Measurements from ENCODE around the gene MICU2.

Gene MICU2

GRCh38 chr13:21541271-21541670, 62.7 kb downstream of the MICU2 start:
- DNase-seq = no peak

DNA sequence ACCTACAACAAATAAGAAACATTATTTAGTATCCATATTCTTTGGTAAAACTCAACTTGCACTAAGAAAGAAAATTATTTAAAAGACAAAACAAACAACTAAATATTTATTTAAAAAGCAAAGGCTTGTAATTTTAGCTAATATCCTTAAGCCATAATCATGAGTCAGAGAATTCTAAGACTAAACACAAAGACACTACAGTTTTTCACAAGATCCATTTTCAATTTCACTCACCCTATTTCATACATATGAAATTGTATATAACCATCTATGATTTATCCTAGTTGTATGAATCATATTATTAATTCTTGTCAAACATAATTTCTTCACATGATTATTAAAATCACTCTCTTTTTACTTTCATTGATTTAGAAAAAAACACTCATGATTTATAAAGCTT, 64.3 kb downstream of the MICU2 start:
- no peak for DNase-seq

DNA sequence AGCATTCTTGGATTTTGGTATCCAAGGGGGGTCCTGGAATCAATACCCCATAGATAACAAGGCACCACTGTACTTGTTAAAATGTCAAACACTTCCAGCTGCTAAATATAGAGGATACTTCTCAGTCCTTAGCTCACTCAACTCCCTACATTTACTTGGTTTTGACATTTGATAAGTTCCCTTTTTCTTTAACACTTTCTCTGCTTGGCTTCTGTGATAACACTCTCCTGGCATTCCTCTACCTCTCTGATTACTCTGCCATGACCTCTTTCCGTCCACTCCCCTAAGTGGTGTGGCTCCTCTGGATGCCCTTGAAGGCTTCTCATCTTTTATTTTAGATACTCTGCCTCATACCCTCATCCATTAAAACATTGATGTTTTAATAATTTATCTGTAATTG, 65.2 kb downstream of the MICU2 start:
- no peak for DNase-seq

DNA sequence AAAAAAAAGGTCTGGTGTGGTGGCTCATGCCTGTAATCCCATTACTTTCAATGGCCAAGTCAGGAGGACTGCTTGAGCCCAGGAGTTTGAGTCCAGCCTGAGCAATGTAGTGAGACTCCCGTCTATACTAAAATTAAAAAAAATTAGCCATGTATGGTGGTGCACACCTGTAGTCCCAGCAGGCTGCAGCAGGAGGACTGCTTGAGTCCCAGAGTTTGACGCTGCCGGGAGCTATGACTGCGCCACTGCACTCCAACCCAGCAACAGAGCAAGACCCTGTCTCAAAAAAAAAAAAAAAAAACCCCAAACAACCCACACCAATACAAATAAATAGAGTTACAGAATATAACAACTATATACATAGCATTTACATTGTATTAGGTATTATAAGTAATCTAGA, 65.7 kb downstream of the MICU2 start:
- no peak for DNase-seq

DNA sequence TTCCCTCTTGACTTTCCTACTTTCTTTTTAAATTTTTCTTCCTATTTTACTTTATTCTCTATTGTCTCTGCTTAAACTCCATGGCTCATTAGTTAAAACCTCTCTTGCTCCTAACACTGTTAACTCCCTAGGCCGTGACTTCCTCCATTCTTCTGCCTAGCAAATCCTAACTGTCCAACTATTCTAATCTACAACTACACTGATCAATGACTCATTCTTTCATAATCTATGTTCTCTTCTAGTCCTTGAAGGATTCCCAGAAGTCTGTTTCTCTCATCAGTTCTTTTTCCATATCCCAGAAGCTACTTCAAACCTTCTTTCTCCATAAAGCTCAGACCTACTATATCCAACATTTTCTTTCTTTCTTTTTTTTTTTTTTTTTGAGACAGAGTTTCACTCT, 66.9 kb downstream of the MICU2 start:
- no peak for DNase-seq

GRCh38 chr13:21534760-21535159, 69.2 kb downstream of the MICU2 start:
- no peak for DNase-seq

DNA sequence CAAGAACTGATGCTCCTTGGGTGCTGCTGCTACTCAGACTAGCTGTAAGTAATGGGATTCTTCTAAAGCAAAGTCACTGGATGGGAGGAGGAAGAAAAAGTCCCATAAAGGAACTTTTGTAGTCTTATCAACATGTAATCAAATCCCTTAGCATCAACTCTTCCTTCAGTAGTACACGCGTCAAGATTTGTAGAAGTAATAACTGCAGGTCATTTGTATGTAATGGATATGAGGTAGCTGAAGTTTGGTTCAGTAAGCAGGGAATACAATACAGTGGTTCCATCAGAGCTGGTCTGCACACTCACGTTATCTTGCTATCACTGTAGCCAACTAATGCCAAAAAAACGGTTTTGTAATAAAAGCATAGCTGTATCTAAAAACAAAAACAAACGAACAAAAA, 72.5 kb downstream of the MICU2 start:
- DNase-seq = no peak

DNA sequence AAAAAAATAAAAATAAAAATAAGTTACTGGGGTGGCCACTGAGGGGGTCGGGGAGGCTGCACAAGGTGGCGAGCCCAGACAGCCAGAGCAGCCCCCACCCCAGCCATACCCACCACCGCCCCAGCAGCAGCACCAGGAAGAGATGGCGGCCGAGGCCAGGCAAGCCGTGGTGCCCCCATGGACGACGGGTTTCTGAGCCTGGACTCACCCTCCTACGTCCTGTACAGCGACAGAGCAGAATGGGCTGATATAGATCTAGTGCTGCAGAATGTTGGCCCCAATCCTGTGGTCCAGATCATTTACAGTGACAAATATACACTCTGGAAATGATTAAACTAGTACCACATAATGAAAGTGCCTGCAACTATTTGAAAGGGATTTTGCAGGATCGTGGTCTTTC, 73.3 kb downstream of the MICU2 start:
- DNase-seq = no peak

- no peak for DNase-seq
Observed at GRCh38 chr13:21529146-21529893, 74.7 kb downstream of the MICU2 start.

- DNase-seq = no peak
Observed at GRCh38 chr13:21528616-21529015, 75.4 kb downstream of the MICU2 start.

- DNase-seq = no peak
Observed at GRCh38 chr13:21526707-21527540, 77.0 kb downstream of the MICU2 start.

- DNase-seq = no peak
Observed at GRCh38 chr13:21522847-21523246, 81.1 kb downstream of the MICU2 start.

GRCh38 chr13:21522130-21522529, 81.8 kb downstream of the MICU2 start:
- DNase-seq = no peak

DNA sequence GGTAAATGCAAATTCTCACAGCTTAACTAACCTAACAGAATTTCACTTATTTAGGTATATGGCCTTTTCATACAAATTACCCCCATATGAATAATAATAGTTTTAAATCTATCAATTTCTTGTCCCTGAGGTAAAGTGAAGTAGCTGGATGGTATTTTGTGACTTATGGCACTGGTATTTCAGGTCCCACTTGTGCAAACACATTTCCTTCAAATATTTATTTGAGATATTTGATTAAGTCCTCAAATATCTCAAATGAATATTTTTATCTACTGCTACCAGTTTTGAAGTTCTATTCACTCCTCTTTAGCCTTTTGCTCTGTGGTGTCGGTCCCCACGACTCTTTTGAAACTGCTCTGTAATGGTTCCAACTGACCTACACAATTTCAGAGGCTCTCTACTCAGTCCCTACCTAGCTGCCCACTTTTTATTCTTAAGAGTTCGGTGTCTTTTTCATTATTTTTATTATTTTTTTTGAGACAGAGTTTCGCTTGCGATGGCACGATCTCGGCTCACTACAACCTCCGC, 85.3 kb downstream of the MICU2 start:
- DNase-seq = no peak

GRCh38 chr13:21517576-21517975, 86.4 kb downstream of the MICU2 start:
- no peak for DNase-seq

- no peak for DNase-seq
Observed at GRCh38 chr13:21516805-21517204, 87.2 kb downstream of the MICU2 start.

- no peak for DNase-seq
Observed at GRCh38 chr13:21511849-21512248, 92.1 kb downstream of the MICU2 start.

- no peak for DNase-seq
Observed at GRCh38 chr13:21504379-21504778, 99.6 kb downstream of the MICU2 start.

DNA sequence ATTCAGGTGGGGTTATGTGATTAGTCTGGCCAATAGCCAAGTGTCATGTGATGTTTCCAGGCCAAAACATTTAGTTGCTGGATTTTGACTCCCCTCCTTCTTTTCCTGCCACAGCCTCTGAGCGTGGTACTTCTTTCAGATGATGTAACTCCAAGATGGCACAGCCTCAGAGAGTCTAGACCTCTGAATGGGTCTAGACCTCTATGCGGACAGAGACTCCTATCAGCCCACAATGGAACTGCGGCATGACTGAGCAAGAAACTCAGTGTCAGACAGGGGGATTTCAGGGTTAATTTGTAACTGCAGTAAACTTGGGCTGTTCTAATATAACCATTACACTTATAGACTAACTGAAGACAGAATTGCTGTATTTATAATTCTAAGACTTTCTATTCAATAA, 102.3 kb downstream of the MICU2 start:
- DNase-seq = no peak

GRCh38 chr13:21486322-21486721, 117.6 kb downstream of the MICU2 start:
- no peak for DNase-seq

GRCh38 chr13:21483748-21484147, 120.2 kb downstream of the MICU2 start:
- no peak for DNase-seq

DNA sequence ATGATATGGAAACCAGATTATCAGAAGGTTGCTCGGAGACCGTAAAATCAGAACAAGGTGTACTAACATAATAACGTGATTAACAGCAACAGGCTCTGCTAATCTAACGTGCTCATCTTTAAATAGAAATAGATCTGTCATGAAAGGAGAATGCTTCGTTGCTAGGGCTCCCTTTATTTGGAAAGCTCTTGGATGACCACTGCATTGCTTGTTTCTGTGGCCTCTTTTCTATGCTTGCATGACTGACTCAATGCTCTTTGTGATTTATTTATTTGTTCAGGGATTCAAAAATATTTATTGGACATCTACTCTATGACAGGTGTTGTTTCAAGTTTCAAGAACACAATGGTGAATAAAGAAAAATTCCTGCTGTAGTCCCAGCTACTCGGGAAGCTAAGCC, 122.6 kb downstream of the MICU2 start:
- no peak for DNase-seq

- DNase-seq = peak; percentile 75
Observed at GRCh38 chr13:21478881-21479808, 124.8 kb downstream of the MICU2 start.
